ENCODE data around the gene TPSAB1. TPM values are rescaled to one million over a fixed set of nuclear protein-coding genes. Genes with fewer than 3 reads are reported as not detected.

TPSAB1 gene
- total RNA-seq, 1 experiment from 2014 or later: not detected

GRCh38 chr16:1285669-1286512 is 45.4 kb downstream of the TPSAB1 start:
- Histone ChIP-seq H3K9me3 (ENCODE audit: control insufficient read depth, insufficient read depth, low read depth, low read length) (no peaks in the 10 kb centered on the region), H3K4me1 (ENCODE audit: control insufficient read depth, insufficient read depth, low read length) (peaks cover 6% of the 10 kb centered on the region; the same call in 1 of the 2 replicates), H3K36me3 (ENCODE audit: control insufficient read depth, insufficient read depth, low read length) (no peaks in the 10 kb centered on the region), H3K27ac (ENCODE audit: low read length) (no peak overlapping the region), H3K27me3 (ENCODE audit: control insufficient read depth, insufficient read depth, low read length) (no peaks in the 10 kb centered on the region), H3K4me3 (ENCODE audit: low read depth in 2 of 2, low read length in 2 of 2) (no peak overlapping the region)
- CTCF ChIA-PET: interaction anchor here (0.6 kb wide), 1 partner anchor 21 kb away, joined by 4 read pairs; no protein-coding TSS in a partner anchor
- in situ Hi-C loops (cut with HindIII; ENCODE audit: low pct_unique_long_range_greater_than_20kb, low sequenced_read_pairs): no loop called here
- no TSS peak for BruUV-seq (replicated peaks)
- intact Hi-C loops (cut with micrococcal nuclease; ENCODE audit: unreplicated experiment): no loop called here
- POLR2A ChIA-PET: no interaction called here
- no peak for TF ChIP-seq SIN3A (IDR thresholded peaks at IDR 0.05; ENCODE audit: borderline replicate concordance, insufficient read depth, low read depth, low read length)
- TF ChIP-seq REST (IDR thresholded peaks at IDR 0.05; ENCODE audit: insufficient read depth in 1 of 2, low read depth in 2 of 2, low read length in 1 of 2): no peak
- TF ChIP-seq CTCF (IDR thresholded peaks at IDR 0.05): no peak; the same call in 1 of the 2 replicates
- no peak for TF ChIP-seq POLR2AphosphoS5 (IDR thresholded peaks at IDR 0.05; ENCODE audit: low read depth, low read length)
- TF ChIP-seq TCF7L2 (IDR thresholded peaks at IDR 0.05; ENCODE audit: low read depth, low read length): no peak
- no peak for ATAC-seq
- no peak for DNase-seq (ENCODE audit: low read depth, low spot score)

GRCh38 chr16:1286513-1287094 is 46.1 kb downstream of the TPSAB1 start:
- Histone ChIP-seq H3K27me3 (ENCODE audit: control insufficient read depth, insufficient read depth, low read length) (no peaks in the 10 kb centered on the region), H3K36me3 (ENCODE audit: control insufficient read depth, insufficient read depth, low read length) (no peaks in the 10 kb centered on the region), H3K4me3 (ENCODE audit: low read depth in 2 of 2, low read length in 2 of 2) (no peak overlapping the region), H3K9me3 (ENCODE audit: control insufficient read depth, insufficient read depth, low read depth, low read length) (no peaks in the 10 kb centered on the region), H3K4me1 (ENCODE audit: control insufficient read depth, insufficient read depth, low read length) (peaks cover 10% of the 10 kb centered on the region; the same call in 1 of the 2 replicates), H3K27ac (ENCODE audit: low read length) (no peak overlapping the region)
- ChIA-PET CTCF (interaction anchor here (0.6 kb wide), 1 partner anchor 21 kb away, joined by 4 read pairs; no protein-coding TSS in a partner anchor), POLR2A (no interaction called here)
- no peak for DNase-seq (ENCODE audit: low read depth, low spot score)
- ATAC-seq: no peak
- TF ChIP-seq REST (IDR thresholded peaks at IDR 0.05; ENCODE audit: insufficient read depth in 1 of 2, low read depth in 2 of 2, low read length in 1 of 2) (no peak), TCF7L2 (IDR thresholded peaks at IDR 0.05; ENCODE audit: low read depth, low read length) (no peak), SIN3A (IDR thresholded peaks at IDR 0.05; ENCODE audit: borderline replicate concordance, insufficient read depth, low read depth, low read length) (no peak)
- BruUV-seq (replicated peaks): no TSS peak
- intact Hi-C loops (cut with micrococcal nuclease; ENCODE audit: unreplicated experiment) (no loop called here), in situ Hi-C loops (cut with HindIII; ENCODE audit: low pct_unique_long_range_greater_than_20kb, low sequenced_read_pairs) (no loop called here)
